SU-DHL-6 (cell line): ENCODE measurements around the gene FARS2.

Experiments
- EZH2phosphoT487 ChIP-seq: fragments of 200-600 bp; sonication (generic), shearing (Covaris generic); conservative IDR thresholded peaks from 2 replicates; pipeline ENCODE4 v1.6.1; 2018; ENCODE audit warnings: mild to moderate bottlenecking, antibody characterized with exemption, low read length, moderate library complexity, mixed read lengths
- TF ChIP-seq, protein P1 (sequence below): fragments of 200-600 bp; sonication (generic); IDR thresholded peaks from one replicate; pipeline ENCODE4 v1.5.1; 2017; ENCODE audit warnings: antibody characterized with exemption, mild to moderate bottlenecking, low read length, moderate library complexity; ENCODE audit not compliant: insufficient read depth, poor library complexity, severe bottlenecking

DNA sequence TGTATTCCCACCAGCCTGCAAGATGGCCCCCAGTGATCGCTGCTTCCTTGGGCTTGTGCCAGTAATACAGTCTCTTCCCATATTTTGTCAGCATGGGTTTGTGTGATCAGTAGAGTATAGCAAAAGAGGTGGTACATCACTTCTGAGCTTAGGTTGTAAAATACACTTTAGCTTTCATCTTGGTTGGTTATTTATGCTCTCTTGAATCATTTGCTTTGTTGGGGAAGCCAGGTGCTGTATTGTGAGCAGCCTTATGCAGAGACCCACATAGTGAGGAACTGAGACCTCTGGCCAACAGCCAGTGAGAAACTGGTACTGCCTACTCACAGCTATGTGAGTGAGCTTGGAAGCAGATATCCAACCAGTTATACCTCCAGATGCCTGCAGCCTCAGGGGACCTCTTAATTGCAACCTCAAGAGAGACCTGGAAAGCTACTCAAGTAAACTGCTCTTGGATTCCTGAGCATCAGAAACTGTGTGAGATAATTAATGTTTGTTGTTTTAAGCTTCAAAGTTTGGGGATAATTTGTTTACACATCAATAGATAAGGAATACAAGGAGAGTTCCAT lies 229.3 kb downstream of the FARS2 start:
- TF ChIP-seq, protein P1, sequence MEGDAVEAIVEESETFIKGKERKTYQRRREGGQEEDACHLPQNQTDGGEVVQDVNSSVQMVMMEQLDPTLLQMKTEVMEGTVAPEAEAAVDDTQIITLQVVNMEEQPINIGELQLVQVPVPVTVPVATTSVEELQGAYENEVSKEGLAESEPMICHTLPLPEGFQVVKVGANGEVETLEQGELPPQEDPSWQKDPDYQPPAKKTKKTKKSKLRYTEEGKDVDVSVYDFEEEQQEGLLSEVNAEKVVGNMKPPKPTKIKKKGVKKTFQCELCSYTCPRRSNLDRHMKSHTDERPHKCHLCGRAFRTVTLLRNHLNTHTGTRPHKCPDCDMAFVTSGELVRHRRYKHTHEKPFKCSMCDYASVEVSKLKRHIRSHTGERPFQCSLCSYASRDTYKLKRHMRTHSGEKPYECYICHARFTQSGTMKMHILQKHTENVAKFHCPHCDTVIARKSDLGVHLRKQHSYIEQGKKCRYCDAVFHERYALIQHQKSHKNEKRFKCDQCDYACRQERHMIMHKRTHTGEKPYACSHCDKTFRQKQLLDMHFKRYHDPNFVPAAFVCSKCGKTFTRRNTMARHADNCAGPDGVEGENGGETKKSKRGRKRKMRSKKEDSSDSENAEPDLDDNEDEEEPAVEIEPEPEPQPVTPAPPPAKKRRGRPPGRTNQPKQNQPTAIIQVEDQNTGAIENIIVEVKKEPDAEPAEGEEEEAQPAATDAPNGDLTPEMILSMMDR = no peak
- TF ChIP-seq EZH2phosphoT487 = no peak
